HG03342 (cell line): ENCODE results near the gene EEIG2.
"Not testable (repeated sequence)": the region's sequence is repeated elsewhere in the genome, so short reads cannot be mapped to it uniquely, and the experiment has no call there.

Experiments used
- ATAC-seq: cut with Tn5 transposase; IDR thresholded peaks from one replicate; pipeline ENCODE4 v1.9.1; 2021; ENCODE audit warnings: mild to moderate bottlenecking, moderate library complexity; ENCODE audit not compliant: unreplicated experiment

EEIG2 gene

DNA sequence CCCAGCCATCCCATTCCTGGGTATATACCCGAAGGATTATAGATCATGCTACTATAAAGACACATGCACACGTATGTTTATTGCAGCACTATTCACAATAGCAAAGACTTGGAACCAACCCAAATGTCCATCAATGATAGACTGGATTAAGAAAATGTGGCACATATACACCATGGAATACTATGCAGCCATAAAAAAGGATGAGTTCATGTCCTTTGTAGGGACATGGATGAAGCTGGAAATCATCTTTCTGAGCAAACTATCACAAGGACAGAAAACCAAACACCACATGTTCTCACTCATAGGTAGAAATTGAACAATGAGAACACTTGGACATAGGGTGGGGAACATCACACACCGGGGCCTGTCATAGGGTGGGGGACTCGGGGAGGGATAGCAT is 12.4 kb upstream of the EEIG2 start:
- not testable (repeated sequence) for ATAC-seq

DNA sequence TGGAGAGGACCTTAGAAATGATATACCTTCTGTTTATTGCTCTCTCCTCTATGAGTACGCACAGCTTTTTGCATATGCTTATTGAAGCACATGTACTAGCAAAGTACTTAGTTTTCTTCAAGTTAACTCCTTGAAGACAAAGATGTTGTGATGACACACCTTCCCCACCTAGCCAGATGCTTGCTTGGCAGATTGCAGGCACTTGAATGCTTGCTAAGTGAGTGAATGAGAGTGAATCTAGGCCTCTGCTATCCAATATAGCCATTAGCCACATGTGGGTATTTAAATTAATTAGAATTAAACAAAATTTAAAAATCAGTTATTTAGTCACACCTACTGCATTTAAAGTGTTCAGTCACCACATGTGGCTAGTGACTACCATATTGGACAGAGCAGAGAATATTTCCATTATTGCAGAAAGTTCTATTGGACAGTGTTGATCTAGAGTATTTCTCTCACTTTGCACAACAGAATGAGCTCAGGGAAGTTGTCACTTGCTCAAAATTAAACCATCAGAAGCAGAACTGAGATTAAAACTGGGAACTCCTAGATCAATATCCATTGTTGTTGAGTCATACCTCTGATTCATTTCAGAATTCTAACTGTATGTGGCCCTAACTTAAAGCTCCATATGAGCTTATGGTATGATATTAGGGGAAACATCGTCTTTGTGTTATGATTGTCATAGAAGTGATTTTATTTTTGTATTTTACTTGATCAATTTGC is 8.6 kb upstream of the EEIG2 start:
- ATAC-seq: peak; percentile 96

DNA sequence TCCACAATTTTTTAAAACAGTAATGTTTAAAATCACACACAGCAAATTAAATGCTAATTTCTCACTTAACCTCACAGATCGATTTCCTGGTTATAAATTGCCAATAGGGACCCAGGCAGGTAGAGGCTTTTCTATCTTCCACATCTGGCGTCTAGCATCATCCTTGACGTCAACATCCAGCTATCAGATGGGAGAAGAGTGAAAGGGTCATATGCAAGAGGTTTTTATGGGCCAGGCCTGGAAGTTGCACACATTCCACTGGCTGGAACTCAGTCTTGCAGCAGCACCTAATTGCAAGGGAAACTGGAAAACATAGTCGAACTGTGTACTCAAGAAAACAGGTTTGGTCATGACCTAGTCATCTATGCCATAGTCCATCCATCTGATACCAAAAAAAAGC is 6.0 kb upstream of the EEIG2 start:
- ATAC-seq: no peak

DNA sequence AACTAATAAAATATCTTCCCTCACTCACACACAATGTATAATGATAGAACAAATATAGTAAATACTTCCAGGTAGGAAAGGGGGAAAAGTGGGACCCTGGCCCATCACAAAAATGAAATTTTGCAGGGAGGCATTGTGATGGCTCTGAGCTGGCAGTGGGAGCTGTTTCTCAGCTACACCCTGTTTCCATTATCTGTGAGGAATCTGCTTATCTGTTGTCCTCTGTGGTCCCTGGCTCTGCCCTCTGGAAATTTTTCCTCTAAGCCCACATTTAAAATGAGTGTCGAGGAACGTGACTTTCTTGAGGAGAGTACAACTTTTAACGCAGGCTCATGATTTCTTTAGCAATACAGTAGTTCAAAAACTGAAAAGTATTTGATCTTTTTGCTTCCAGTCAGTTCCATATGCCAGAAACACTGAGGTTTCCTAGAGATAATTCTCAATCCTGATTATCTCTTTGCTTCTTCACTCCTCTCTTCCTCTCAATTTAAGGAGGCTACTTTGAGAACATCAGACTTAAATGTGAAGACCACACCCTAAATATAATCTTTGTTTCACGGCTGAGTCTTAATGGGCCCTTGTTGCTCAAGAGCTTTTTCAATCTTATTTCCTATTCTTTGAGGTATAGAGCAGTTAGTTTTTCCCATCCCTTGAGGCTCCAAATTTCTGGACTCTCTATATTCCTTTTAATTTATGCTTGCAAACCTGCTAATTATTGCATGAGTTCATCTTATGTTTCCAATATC is 5.0 kb upstream of the EEIG2 start:
- no peak for ATAC-seq

DNA sequence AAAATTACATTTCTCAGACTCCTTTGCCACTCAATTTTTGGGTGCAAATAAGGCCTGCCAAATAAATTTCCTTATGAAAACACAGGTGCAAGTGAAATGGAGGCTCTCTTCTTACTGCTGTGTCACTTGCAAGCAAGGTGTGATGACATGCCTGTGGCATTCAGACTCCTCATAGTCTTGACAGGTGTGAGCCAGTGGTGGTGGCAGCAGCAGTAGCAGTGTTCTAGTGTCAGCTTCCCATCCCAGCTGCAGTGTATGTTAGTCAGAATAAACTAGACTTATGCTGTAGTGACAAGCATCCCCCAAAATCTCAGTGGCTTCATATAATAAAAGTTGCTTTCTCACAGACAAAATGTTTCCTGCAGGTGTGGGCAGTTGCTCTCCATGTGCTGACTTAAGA is 3.8 kb upstream of the EEIG2 start:
- ATAC-seq: no peak

DNA sequence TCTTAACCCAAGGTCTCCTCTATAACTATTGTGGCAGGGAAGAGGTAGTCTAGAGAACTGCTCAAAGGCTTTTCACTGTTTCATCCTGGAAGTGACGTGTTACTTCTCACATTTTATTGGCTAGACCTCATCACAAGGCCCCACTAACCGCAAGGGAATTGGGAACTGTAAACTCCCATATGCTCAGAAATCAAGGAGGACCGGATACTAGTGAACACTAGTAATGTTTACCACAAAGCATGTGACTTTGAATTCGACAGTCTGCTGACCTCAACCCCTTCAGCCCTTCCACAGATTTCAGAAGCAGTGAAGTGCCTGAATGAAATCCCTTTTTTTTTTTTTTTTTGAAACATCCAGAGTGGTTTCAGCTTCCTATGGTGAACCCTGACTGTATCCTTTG is 3.4 kb upstream of the EEIG2 start:
- no peak for ATAC-seq

DNA sequence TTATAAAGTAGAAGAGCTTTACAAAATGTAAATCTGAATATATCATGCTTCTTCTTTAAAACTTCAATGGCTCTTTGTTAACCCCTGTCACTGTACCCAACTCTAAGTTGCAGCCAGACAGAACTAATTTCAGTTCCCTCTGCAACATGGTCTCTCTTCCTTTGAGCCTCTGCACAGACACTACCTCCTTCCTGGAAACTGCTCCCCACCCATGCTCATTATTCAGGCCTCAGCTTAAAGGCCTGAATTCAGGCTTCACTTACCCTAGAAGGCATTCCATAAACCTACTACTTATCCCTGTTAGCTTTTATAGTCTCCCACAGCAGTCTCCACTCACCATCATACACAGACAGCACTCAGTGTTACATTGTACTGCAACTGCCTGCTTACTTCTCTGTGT is 2.6 kb upstream of the EEIG2 start:
- peak; percentile 30 for ATAC-seq

DNA sequence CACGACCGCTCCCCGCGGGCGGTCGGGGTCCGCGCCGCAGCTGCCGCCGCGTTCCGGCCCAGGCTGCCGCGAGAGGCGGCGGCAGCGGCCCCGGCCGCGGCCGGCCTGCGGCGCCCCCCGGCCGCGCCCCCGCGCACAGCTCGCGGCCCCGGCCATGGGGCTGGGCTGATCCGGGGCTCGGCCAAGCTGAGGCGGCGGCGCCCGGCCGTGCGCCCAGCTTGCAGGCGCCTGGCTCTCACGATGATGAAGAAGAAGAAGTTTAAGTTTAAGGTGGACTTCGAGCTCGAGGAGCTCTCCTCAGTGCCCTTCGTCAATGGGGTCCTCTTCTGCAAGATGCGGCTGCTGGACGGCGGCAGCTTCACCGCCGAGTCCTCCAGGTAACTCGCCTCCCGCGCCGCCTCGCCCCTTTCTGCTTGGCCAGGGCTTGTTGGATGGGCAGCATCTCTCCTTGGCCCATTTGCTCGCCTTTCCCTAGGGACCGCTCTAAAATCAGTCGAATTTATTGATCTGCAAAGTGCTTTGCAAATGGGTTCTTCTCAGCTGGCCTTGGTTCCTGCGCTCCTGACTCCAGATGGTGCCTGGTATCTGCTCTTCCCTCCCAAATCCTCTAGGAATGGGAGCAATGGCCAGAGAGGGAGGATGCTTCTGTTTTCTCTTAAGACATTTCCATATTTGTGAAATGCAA is 431 bp downstream of the EEIG2 start:
- peak; percentile 30 for ATAC-seq

DNA sequence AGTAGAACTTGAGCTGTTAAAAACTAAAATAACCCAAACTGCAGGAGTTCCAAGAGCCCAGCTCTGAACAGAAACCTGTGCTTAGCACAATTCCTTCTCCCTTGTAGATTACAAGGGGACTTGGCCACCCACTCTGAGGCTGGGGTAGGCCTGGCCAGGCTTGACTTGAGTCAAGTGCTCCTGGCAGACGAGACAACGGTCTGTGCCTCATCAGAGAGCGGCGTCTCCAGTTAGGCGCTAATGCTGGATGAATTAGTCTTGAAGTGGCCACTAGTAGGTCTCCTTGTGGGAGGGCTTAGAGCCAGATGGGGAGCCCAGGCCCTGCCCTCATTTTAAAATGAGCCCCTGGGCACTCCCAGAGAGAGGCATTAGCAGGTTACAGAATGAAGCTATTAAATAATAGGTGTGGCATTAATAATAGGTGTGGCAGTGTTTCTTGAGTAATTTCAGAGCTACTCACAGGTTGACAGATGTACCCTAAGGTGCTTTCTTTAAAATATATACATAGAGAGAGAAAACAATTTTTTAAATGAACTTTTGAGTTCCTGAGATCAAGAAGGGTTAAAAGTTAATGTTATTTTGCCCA is 1.1 kb downstream of the EEIG2 start:
- ATAC-seq: no peak

DNA sequence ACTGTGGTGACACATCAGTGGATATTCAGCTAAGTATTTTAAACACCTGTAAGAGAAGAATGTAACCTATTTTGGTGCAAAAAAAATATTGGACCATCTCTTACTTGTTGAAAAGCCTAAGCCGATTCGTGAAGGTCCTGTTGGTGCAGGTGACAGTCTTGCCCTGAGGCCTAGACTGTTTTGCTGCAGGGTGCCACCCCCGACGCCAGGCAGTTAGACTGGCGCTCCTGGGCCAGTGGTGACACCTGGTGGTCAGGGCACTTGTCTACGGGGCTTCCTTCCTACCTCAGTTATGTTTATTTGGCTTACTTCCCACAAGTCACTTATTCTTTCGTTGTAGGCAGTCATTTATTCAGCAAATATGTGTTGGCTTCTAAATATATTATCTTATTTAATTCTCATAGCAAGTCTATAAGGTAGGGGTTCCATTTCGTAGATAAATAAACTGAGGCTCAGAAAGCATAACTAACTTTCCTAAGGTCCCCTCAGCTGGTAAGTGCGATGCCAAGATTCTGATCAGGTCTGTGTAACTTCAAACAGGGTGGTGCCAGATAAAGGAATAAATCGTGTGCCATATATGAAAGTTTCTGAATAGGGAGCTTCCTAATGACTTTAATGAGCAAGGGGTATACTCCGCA is 1.9 kb downstream of the EEIG2 start:
- ATAC-seq: peak; percentile 43

DNA sequence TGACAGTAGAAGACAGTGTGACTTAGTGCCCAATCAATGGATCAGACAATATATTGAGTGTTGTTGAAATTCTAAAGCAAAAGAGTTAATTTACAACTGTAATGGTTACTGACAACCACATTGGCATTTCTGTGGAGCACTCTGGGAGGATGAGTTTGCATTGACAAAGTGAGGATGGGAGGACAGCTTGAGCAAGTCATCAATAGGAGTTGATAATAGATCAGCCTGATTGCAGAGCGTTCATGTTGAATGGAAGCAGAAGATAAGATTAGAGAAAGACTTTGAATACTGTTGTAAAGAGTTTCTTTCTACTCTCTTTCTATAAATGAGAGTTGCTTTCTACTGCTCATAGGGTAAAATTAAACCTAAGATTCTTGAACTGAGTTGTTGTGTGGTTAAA is 3.9 kb downstream of the EEIG2 start:
- no peak for ATAC-seq

DNA sequence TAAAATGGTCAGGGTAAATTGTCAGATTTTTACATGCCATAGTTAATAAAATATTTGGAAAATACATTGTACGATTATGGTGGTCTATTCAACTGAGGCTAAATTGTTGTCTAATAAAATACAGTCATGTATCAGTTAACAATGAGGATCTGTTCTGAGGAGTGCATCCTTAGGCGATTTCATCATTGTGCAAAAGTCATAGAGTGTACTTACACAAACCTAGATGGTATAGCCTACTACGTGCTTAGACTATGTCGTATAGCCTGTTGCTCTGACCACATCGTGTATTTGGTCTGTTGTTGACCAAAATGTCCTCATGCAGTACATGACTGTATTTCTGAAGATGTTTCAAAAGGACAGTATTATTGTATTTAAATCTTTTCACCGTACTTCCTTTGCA is 5.2 kb downstream of the EEIG2 start:
- ATAC-seq: no peak

DNA sequence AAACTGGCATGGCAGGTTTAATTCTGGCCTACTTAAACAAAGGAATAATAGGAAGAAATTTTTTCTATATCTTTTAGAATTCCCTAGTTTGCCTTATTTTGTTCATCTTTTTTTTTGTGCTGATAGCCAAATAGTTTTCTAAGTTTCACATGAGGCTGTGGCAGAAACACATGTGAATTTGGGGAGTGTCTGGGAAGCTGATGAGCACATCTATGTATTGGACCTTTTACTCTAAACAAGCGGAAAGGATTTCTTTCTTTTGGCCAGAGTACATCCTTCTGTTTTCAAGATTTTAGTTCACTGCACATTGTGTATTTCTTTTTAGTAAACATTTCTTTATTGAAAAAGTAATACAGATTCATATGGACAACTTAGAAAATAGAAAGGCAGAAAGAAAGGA is 5.6 kb downstream of the EEIG2 start:
- no peak for ATAC-seq

DNA sequence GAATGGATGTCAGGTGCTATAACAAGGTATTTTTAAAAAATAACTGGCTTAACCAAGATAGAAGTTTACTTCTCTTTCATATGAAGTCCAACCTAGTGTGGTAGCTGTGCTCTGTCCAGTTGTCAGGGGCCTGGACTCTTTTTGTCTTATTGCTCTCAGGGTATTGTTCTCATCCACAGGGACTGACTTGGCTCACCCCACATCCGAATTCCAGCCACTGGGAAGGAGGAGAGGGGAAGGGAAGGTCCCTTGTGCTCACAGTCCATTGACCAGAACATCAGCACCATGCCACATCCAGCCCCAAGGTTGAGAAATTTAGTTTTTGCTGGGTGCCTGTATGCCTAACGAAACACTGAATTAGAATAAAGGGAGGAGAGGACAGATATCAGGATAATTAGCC is 8.7 kb downstream of the EEIG2 start:
- no peak for ATAC-seq

DNA sequence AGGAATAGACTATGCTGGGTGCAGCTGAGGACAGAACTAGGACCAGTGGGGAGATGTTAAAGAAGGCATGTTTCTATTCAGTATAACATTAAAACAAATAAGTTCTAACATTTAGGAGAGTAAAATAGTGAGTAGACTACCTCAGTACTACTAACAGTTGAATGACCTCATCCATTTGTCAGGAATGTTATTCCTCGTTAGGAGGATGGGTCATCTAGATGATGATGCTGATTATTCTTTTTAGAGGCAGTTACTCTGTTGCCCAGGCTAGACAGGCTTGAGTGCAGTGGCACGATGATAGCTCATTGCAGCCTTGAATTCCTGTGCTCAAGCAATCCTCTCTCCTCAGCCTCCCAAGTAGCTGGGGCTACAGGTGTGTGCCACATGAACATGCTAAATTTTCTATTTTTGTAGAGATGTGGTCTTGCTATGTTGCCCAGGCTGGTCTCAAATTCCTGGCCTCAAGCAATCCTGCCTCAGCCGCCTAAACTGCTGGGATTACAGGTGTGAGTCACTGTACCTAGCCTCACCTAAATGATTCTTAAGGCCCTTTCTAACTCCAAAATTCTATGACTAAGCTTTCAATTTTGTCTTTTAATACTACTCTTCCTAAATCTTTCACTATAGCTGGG is 9.3 kb downstream of the EEIG2 start:
- no peak for ATAC-seq

DNA sequence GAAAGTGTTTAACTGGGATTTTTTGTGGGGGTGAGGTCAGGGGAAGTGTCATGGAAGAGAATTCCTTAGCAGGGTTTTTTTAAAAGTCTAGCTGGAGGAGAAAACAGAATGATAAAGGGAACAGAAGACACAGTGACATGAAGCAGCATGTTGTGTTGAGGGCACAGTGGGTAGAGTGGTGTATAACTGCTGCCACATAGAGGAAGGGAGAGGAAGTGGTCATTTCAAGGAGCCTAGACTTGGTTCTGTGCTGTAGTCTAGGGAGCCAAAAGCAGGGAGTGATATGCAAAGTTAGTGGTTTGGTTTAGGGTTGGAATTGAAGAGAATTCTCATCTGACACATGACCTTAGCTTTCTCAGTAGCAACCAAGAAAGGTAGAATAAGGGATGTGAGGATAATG is 10.2 kb downstream of the EEIG2 start:
- ATAC-seq: peak; percentile 96

DNA sequence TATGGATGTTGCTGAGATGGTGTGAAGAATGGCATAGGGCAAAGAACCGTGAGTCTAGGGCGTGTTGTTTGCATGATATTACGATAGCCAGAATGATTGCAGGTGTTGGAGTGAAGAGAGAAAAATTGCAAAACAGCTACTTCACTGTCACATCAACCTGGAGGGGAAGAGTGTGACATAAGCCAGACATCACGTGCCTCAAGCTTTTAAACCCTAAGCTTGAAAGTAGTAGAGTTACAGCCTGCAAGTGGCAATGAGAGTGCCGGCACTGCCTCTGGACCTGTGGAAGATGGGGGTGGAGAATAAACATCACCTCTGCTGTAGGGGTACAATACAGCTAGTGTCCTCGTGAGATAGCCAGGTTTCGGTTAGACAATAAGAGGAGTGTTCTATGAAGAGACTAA is 11.1 kb downstream of the EEIG2 start:
- no peak for ATAC-seq

DNA sequence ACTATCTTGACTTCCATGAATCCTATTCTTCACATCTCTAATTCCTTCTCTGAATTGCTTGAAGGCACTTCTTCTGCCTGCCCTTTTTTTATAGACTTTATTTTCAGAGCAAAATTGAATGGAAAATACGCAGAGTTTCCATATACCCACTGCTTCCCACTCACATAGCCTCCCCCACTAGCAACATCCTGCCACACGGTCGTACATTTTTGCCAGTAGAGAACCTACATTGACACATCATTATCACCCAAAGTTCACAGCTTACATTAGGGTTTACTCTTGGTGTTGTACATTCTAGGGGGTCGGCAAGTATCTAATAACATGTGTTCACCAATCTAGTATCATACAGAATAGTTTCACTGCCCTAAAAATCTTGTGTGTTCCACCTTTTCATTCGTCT is 12.3 kb downstream of the EEIG2 start:
- no peak for ATAC-seq

DNA sequence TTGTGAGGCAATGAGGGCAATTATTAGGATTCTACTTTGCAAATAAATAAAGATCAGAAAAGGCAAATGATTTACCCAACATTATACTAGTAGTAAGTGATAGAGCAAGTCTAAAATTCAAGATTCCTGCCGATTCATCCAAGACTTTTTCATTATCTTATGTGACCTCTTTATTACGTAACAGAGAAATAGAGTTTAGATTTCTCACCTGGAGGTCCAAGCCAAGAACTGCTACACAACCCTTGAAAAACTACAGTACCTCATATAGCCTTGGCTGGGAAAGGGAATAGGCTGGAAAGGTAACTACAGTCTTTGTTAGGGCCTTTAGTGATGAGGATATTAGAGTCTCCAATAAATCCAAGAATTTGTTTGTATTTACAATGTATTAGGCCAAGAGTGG is 13.3 kb downstream of the EEIG2 start:
- ATAC-seq: no peak

DNA sequence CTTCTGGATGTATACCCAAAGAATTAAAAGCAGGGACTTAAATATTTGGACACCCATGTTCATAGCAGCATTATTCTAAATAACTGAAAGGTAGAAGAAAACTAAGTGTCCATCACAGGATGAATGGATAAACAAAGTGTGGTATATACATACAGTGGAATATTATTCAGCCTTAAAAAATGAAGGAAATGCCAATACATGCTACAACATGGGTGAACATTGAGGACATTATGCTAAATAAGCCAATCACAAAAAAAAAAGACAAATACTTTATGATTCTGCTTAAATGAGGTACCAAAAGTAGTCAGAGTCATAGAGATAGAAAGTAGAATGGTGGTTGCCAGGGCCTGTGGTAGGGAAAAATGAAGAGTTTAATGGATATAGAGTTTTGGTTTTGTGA is 14.1 kb downstream of the EEIG2 start:
- ATAC-seq: no peak

DNA sequence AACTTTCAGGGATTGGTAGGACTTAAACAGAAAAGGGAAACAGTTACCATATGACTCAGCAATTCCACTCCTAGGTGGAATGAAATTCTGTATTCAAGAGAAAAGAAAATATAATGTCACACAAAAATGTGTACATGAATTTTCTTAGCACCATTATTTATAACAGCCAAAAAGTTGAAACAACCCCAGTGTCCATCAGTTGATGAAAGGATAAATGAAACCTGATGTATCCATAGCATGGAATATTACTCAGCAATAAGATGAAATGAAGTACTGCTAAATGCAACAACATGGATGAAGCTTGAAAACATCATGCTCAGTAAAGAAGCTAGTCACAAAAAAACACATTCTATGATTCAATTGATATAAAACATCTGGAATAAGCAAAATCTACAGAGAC is 15.5 kb downstream of the EEIG2 start:
- no peak for ATAC-seq
